ENCODE measurements around the gene SCN3B.

GRCh38 chr11:123670081-123670480, 15.7 kb upstream of the SCN3B start:
- TF ChIP-seq CTCF (IDR thresholded peaks at IDR 0.05) (no peak), POLR2A (IDR thresholded peaks at IDR 0.05) (no peak)

All from testis (tissue), 2 donors.